CD14-positive monocyte (primary cell): ENCODE measurements around the gene NPEPPS. TPM values are rescaled to one million over a fixed set of nuclear protein-coding genes. Genes with fewer than 3 reads are reported as not detected.

Experiments
- DNase-seq, 3 donors: peaks; one replicate each; pipeline ENCODE4 v3.0.0-alpha.2; 2011 to 2022
- H2AFZ ChIP-seq: 2 replicates; pipeline ENCODE4 v1.6.0; 2012; ENCODE audit warnings: mild to moderate bottlenecking, low read depth, low read length, inconsistent platforms; ENCODE audit not compliant: insufficient read depth, poor library complexity, severe bottlenecking
- H3K27ac ChIP-seq, 2 donors: 1 replicate in 1 of 2; 2 replicates in 1 of 2; pipeline ENCODE4 v1.5.1; 2012 to 2013; ENCODE audit warnings: low read length in 2 of 2, control low read depth in 1 of 2, inconsistent platforms in 1 of 2, low read depth in 1 of 2, mild to moderate bottlenecking in 1 of 2
- H3K27me3 ChIP-seq, 2 donors: one replicate each; pipeline versions ENCODE4 v1.6.0 to v1.6.1; 2011 to 2013; ENCODE audit warnings: low read length in 2 of 2; ENCODE audit not compliant: control insufficient read depth in 2 of 2, insufficient read depth in 2 of 2
- H3K36me3 ChIP-seq, 2 donors: replicated peaks in 1 of 2; 1 replicate in 1 of 2; 2 replicates in 1 of 2; pipeline versions ENCODE4 v1.5.1 to v1.6.1; 2012 to 2013; ENCODE audit warnings: low read length in 2 of 2, control low read depth in 1 of 2, inconsistent platforms in 1 of 2, mild to moderate bottlenecking in 1 of 2; ENCODE audit not compliant: insufficient read depth in 2 of 2, control insufficient read depth in 1 of 2
- H3K4me1 ChIP-seq, 2 donors: 1 replicate in 1 of 2; 2 replicates in 1 of 2; pipeline versions ENCODE4 v1.5.1 to v1.6.1; 2012 to 2013; ENCODE audit warnings: low read length in 2 of 2, control low read depth in 1 of 2, inconsistent platforms in 1 of 2, mild to moderate bottlenecking in 1 of 2, moderate library complexity in 1 of 2; ENCODE audit not compliant: insufficient read depth in 2 of 2, control insufficient read depth in 1 of 2
- H3K4me2 ChIP-seq: replicated peaks from 2 replicates; pipeline ENCODE3; 2012; ENCODE audit warnings: low read length, moderate library complexity, mild to moderate bottlenecking; ENCODE audit not compliant: poor library complexity, severe bottlenecking; ENCODE audit errors: extremely low read depth
- H3K4me3 ChIP-seq, 3 experiments: fragments of 200-600 bp in 1 of 3; sonication (generic) in 1 of 3; replicated peaks in 1 of 3; 1 replicate in 2 of 3; 2 replicates in 1 of 3; pipeline ENCODE4 v1.5.1; 2011 to 2013; ENCODE audit warnings: low read length in 3 of 3, mild to moderate bottlenecking in 3 of 3, control low read depth in 2 of 3, low read depth in 2 of 3, inconsistent platforms in 1 of 3, moderate library complexity in 1 of 3
- H3K79me2 ChIP-seq: 2 replicates; pipeline ENCODE4 v1.6.0; 2012; ENCODE audit warnings: mild to moderate bottlenecking, control low read depth, inconsistent platforms, low read length, moderate library complexity; ENCODE audit not compliant: insufficient read depth
- H3K9ac ChIP-seq: 2 replicates; pipeline ENCODE4 v1.6.0; 2017; ENCODE audit warnings: low read length, mild to moderate bottlenecking; ENCODE audit not compliant: insufficient read depth, poor library complexity, severe bottlenecking
- H3K9me3 ChIP-seq, 2 donors: replicated peaks in 1 of 2; 1 replicate in 1 of 2; 2 replicates in 1 of 2; pipeline versions ENCODE4 v1.5.1 to v1.6.1; 2012 to 2013; ENCODE audit warnings: low read length in 2 of 2, control low read depth in 1 of 2; ENCODE audit not compliant: control insufficient read depth in 1 of 2, insufficient read depth in 1 of 2
- H4K20me1 ChIP-seq: 2 replicates; pipeline ENCODE4 v1.6.0; 2012; ENCODE audit warnings: mild to moderate bottlenecking, low read length, control low read depth, moderate library complexity; ENCODE audit not compliant: insufficient read depth
- H3K27ac Mint-ChIP-seq, 7 donors: one replicate each; pipeline ENCODE4 v1.8.0; 2020; ENCODE audit warnings: mild to moderate bottlenecking in 7 of 7, mixed read lengths in 7 of 7, moderate library complexity in 6 of 7, inconsistent platforms in 2 of 7
- H3K27me3 Mint-ChIP-seq, 3 donors: one replicate each; pipeline ENCODE4 v1.8.0; 2021 to 2022; ENCODE audit warnings: low read depth in 3 of 3, mild to moderate bottlenecking in 3 of 3, mixed read lengths in 3 of 3, moderate library complexity in 3 of 3, inconsistent platforms in 1 of 3
- H3K36me3 Mint-ChIP-seq, 2 donors: one replicate each; pipeline ENCODE4 v1.8.0; 2020; ENCODE audit warnings: mixed read lengths in 2 of 2, inconsistent platforms in 1 of 2, mild to moderate bottlenecking in 1 of 2
- H3K4me1 Mint-ChIP-seq: one replicate; pipeline ENCODE4 v1.8.0; 2020; ENCODE audit warnings: mild to moderate bottlenecking, mixed read lengths
- H3K4me3 Mint-ChIP-seq, 2 donors: one replicate each; pipeline ENCODE4 v1.8.0; 2020; ENCODE audit warnings: mild to moderate bottlenecking in 2 of 2, mixed read lengths in 2 of 2, moderate library complexity in 1 of 2
- H3K9me3 Mint-ChIP-seq, 7 donors: one replicate each; pipeline ENCODE4 v1.8.0; 2020 to 2022; ENCODE audit warnings: mixed read lengths in 7 of 7, mild to moderate bottlenecking in 6 of 7, moderate library complexity in 6 of 7, inconsistent platforms in 2 of 7
- WGBS: methylation state at CpG from one replicate; pipeline ENCODE4 v1.1.5; 2013; ENCODE audit warnings: missing lambda C conversion rate; ENCODE audit not compliant: insufficient coverage; 5-methylcytosine and 5-hydroxymethylcytosine counted together
- intact Hi-C, 2 donors: fragments of 100-400 bp; cut with micrococcal nuclease; formaldehyde crosslinking; loops; one replicate each; pipeline versions ENCODE4 v1.15.0 to v1.15.1; 2023
- polyA plus RNA-seq, 3 donors: library from polyadenylated mRNA; depleted of rRNA in 1 of 3; unstranded in 2 of 3; stranded (reverse) in 1 of 3; fragments of 300-500 nt in 2 of 3; fragments of >200 nt in 1 of 3; fragmentation: Illumina TruSeq in 2 of 3; gene quantifications; 1 replicate in 2 of 3; 2 replicates in 1 of 3; pipeline ENCODE4 v1.2.3, GENCODE V29; 2012 to 2021
- TF ChIP-seq, protein P1 (sequence below): fragments of 200-600 bp; IDR thresholded peaks from one replicate; pipeline ENCODE4 v1.8.0; 2022; ENCODE audit warnings: antibody characterized with exemption, mild to moderate bottlenecking

Gene NPEPPS
- polyA plus RNA-seq, 3 donors = 38.3 to 80.1 (median 53.1) TPM

DNA sequence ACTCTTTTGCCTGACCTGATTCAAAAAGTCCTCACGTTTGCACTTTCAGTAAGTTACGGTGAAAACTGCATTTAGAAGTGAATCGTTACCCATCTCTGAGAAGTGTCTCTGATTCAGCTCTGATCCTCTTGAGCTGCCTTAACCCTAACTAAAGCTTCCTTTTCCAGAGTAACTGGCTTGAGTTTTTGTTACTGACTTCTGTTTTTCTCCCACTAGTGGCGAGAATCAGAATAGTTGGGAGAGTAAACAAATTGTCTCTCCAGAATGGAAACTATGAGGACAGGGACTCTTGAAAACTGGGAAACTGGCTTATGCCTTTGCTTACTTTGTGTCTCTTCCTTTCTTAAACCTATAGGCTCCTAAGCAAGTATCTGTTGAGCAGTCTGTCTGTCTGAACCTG, 87.5 kb downstream of the NPEPPS start:
- H3K27ac ChIP-seq = no peak overlapping the region
- H3K4me1 ChIP-seq = no peaks in the 10 kb centered on the region
- H4K20me1 ChIP-seq = peaks cover 3% of the 10 kb centered on the region
- Mint-ChIP-seq H3K27me3 (peaks cover 0 to 1% (median 0%) of the 10 kb centered on the region in 3 donors), H3K4me3 (no peak overlapping the region), H3K36me3 (peaks cover 62 to 88% of the 10 kb centered on the region in 2 donors), H3K4me1 (no peaks in the 10 kb centered on the region), H3K27ac (no peak overlapping the region), H3K9me3 (no peaks in the 10 kb centered on the region)
- no peak for DNase-seq
- intact Hi-C loops = loop anchor here in 1 of 2 donors (10.0 kb wide), 2 partner anchors 254 to 464 kb away; no protein-coding TSS in a partner anchor
- H3K36me3 ChIP-seq = peaks cover 75 to 86% of the 10 kb centered on the region in 2 donors
- no peak overlapping the region for H2AFZ ChIP-seq
- no peak overlapping the region for H3K4me3 ChIP-seq
- TF ChIP-seq, protein P1, sequence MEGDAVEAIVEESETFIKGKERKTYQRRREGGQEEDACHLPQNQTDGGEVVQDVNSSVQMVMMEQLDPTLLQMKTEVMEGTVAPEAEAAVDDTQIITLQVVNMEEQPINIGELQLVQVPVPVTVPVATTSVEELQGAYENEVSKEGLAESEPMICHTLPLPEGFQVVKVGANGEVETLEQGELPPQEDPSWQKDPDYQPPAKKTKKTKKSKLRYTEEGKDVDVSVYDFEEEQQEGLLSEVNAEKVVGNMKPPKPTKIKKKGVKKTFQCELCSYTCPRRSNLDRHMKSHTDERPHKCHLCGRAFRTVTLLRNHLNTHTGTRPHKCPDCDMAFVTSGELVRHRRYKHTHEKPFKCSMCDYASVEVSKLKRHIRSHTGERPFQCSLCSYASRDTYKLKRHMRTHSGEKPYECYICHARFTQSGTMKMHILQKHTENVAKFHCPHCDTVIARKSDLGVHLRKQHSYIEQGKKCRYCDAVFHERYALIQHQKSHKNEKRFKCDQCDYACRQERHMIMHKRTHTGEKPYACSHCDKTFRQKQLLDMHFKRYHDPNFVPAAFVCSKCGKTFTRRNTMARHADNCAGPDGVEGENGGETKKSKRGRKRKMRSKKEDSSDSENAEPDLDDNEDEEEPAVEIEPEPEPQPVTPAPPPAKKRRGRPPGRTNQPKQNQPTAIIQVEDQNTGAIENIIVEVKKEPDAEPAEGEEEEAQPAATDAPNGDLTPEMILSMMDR = no peak
- H3K27me3 ChIP-seq = no peaks in the 10 kb centered on the region
- 100% methylated on average over 1 of the region's 4 CpGs for WGBS
- H3K79me2 ChIP-seq = no peaks in the 10 kb centered on the region
- no peak overlapping the region for H3K4me2 ChIP-seq
- no peaks in the 10 kb centered on the region for H3K9me3 ChIP-seq
- no peak overlapping the region for H3K9ac ChIP-seq

- Histone ChIP-seq H3K9me3 (no peaks in the 10 kb centered on the region), H3K9ac (no peak overlapping the region), H3K27me3 (no peaks in the 10 kb centered on the region), H3K36me3 (peaks cover 68 to 83% of the 10 kb centered on the region in 2 donors), H3K4me1 (no peaks in the 10 kb centered on the region), H3K27ac (no peak overlapping the region), H3K79me2 (no peaks in the 10 kb centered on the region), H3K4me2 (no peak overlapping the region), H3K4me3 (no peak overlapping the region), H2AFZ (no peak overlapping the region), H4K20me1 (peaks cover 2% of the 10 kb centered on the region)
- no peaks in the 10 kb centered on the region for H3K4me1 Mint-ChIP-seq
- 100% methylated on average over 1 of the region's 3 CpGs for WGBS
- TF ChIP-seq, protein P1 = no peak
- H3K27me3 Mint-ChIP-seq = peaks cover 0 to 1% (median 0%) of the 10 kb centered on the region in 3 donors
- H3K27ac Mint-ChIP-seq = peak overlapping the region in 1 of 7 donors; percentile 21
- H3K36me3 Mint-ChIP-seq = peaks cover 58 to 88% of the 10 kb centered on the region in 2 donors
- intact Hi-C loops = no loop called here
- no peak for DNase-seq
- no peak overlapping the region for H3K4me3 Mint-ChIP-seq
- no peaks in the 10 kb centered on the region for H3K9me3 Mint-ChIP-seq
Measured at GRCh38 chr17:47620503-47621245, 89.8 kb downstream of the NPEPPS start.
